ENCODE data around the gene NFKBIE.
A peak's percentile ranks its signal among the peaks of the same experiment; 100 is the strongest.

The NFKBIE gene

DNA sequence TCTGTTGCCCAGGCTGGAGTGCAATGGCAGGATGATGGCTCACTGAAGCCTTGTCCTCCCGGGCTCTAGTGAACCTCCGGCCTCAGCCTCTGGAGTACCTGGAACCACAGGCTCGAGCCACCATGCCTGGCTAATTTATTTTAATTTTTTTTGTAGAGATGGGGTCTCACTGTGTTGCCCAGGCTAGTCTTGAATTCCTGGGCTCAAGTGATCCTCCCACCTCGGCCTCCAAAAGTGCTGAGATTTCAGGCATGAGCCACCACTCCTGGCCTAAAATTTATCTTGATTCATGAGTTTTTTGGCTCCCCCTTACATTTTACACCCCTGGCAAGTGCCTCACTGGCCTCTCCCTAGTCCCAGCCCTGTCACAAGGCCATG lies 44.4 kb downstream of the NFKBIE start:
- DNase-seq, result peak in 2 of 10 donors; percentile 16 to 57
- intact Hi-C loops (cut with DNase I), result no loop called here

DNA sequence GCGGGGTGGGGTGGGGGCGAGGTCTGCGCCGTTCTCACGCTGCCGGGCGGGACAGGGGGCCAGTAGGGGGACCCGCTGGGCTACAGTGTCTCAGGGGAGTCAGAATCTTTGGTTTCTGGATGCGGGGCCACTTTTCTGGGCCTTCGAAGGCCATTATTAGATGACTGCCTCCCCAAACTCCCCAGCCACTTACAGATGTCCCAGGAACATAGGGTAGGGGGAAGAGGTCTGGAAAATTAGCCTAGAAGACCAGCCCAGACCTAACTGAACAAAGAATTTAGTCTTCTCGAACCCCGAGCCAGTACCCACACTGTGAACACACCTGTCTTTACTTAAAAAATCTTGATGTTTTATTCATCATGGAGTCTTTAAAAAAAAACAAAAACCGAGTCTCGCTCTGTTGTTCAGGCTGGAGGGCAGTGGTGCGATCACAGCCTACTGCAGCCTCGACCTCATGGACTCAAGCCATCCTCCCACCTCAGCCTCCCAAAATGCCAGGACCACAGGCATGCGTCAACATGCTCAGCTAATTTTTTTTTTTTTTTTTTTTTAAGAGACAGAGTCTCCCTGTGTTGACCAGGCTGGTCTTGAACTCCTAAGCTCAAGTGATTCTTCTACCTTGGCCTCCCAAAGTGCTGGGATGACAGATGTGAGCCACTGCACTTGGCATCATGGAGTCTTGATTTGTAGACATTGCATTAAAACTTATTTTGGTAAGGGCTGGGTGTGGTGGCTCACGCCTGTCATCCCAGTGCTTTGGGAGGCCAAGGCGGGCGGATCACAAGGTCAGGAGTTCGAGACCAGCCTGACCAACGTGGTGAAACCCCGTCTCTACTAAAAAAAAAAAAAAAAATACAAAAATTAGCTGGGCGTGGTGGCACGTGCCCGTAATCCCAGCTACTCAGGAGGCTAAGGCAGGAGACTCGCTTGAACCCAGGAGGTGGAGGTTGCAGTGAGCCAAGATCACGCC lies 45.3 kb downstream of the NFKBIE start:
- peak in 2 of 10 donors; percentile 67 to 68 for DNase-seq
- intact Hi-C loops (cut with DNase I), result no loop called here

DNA sequence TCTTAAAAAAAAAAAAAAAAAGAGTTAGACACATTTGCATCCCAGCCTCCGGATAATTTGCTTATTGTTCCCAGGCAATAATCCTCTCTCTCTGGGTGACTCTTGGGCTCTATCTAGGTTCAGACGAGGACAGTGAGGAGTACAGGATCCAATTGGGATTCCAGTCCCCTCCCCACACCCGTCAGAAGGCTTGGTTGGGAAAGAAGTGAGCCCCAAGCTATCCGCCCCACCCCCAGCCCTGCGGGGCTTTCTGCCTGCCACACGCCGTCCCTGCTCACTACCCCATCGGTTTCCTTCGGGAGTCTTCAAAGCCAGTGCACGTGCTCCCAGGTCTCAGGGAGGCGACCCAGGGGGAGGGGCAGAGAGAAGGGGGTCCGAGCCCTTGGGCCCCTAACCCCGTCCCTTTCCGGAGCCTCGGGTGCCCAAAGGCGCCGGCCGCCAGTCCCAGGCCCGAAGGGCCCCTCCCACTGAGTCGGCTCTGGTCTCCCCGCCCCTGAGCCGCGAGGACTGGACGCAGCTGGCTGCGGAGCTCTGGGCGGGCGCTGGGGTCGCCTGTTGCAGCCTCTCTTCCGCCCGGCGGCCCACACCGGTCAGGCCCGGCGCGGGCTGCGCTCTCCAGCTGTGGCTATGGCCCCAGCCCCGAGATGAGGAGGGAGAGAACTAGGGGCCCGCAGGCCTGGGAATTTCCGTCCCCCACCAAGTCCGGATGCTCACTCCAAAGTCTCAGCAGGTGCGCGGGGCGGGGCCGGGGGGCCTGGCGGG lies 46.1 kb downstream of the NFKBIE start:
- peak in 7 of 10 donors; percentile 34 to 94 (median 55) for DNase-seq
- intact Hi-C loops (cut with DNase I), result no loop called here

DNA sequence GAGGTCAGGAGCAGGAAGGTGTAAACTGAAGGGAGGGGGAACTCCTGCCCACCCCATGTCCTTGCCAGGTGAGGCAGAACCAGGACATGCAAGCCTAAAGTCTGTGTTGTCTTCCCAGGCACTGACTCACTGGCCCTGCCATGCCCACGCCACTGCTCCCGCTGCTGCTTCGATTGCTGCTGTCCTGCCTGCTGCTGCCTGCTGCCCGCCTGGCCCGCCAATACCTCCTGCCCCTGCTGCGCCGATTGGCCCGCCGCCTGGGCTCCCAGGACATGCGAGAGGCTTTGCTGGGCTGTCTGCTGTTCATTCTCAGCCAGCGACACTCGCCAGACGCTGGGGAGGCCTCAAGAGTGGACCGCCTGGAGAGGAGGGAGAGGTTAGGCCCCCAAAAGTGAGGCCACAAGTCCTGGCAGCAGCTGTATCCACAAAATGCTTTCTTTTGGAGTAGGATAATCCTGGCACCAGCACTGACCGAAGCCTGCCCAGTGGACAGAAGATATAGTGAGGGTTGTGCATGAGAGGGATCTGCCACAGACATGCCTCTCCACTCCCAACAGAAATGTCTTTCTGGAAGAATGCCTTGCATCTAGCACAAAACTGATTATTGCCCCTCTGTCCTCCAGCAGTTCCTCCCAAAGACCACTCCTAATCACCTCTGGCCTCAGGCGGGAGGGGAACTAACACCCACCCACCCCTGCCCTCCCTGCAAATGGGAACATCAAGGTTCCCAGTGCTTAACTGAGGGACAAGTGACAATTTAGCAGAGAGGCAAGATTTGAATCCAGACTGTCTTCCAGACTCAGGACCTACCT lies 47.8 kb downstream of the NFKBIE start:
- DNase-seq, result peak in 4 of 10 donors; percentile 47 to 91 (median 83)
- intact Hi-C loops (cut with DNase I), result no loop called here

DNA sequence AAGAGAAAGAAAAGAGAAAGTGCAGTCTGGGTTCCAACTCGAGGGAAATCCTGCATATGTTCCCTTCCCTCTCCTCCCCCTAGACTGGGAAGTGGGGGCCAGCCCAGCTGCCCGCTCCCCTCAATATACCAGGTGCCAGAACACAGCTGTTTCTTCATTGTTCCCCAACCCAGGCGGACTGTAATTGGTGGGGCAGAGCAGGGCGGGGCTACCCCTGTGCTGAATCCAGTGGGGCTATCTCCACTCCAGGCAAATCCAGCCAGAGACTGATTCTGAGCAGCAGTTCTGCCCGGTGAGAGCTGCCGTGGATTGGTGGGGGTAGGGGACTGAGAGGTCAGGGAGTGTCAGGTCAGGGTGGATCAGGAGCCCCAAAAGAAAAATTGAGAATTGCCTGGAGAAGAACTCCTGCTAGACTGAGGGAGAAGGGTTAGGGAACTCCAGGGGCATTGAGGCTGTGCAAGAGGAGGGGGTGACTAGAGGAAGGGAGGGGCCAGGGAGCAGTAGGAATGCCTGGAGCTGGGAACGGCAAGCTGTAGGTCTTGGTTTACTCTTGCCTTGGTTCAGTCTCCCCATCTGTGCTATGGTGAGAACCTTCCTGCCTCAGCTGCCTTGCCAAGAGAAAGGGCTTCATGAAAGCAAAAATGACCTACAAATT lies 48.5 kb downstream of the NFKBIE start, which contains the start of gene MYMX:
Gene MYMX (plus strand): TSS at position 250 of the 655 bp plus-strand sequence. CDS start 546 bp downstream, outside the sequence.
- intact Hi-C loops (cut with DNase I), result no loop called here
- DNase-seq, result peak in 2 of 10 donors; percentile 45 to 64

DNA sequence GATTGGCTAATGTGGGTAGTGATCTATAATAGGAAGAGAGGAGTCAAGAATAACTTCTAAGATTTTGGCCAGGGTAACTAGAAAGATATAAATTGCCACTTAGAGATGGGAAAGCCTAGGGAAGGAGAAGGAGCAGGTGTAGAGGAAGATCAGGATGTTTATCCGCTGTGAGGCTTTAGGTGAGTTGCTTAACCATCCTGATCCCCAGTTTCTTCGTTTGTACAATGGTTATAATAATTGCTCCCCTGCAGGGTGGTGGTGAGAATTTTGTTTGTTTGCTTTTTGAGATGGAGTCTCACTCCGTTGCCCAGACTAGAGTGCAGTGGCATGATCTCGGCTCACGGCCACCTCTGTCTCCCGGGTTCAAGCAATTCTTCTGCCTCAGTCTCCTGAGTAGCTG lies 51.0 kb downstream of the NFKBIE start:
- DNase-seq, result peak in 1 of 10 donors; percentile 16

DNA sequence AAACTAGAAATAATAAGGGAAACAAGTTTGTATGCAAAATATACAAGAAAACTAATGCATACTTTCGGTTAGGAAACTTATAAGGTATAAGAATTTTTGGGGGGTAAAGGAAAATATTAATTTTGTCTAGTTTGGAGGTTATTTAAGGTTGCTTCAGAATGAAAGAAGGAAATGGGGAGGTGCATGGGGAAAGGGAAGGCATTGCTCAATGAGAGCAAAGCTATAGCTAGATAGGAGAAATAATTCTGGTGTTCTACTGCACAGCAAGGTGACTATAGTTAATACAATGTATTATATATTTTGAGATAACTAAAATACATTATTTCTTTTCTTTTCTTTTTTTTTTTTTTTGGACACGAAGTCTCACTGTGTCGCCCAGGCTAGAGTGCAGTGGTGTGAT lies 54.1 kb downstream of the NFKBIE start:
- no peak for DNase-seq
- intact Hi-C loops (cut with DNase I), result no loop called here

More for the DNA sequence above, 51.0 kb downstream of the NFKBIE start:
- intact Hi-C loops (cut with DNase I), result no loop called here

All from posterior cingulate gyrus (tissue), 11 donors.